HEK293 (cell line): ENCODE data around the gene YWHAQ.
A peak's percentile ranks its signal among the peaks of the same experiment; 100 is the strongest.
"Not testable (repeated sequence)": the region's sequence is repeated elsewhere in the genome, so short reads cannot be mapped to it uniquely, and the experiment has no call there.

Experiments
- CTCF ChIA-PET: fragments of 350-600 bp; formaldehyde crosslinking; extraction: SDS; loops from one replicate; lab custom pipeline; 2021; ENCODE audit warnings: antibody characterized with exemption; lab: Yijun Ruan, JAX
- POLR2A ChIA-PET: fragments of 300-600 bp; formaldehyde crosslinking; extraction: SDS; loops from one replicate; lab custom pipeline; 2020; ENCODE audit warnings: antibody characterized with exemption, inconsistent platforms; lab: Yijun Ruan, JAX
- H3K27ac ChIP-seq: fragments of 200-500 bp; sonication (Bioruptor generic); 2 replicates; pipeline ENCODE4 v1.5.1; 2014; ENCODE audit warnings: low read depth, low read length, control low read depth, inconsistent platforms; ENCODE audit errors: extremely low read depth
- H3K36me3 ChIP-seq, 2 experiments: fragments of 200-500 bp in 1 of 2; sonication (Bioruptor generic) in 1 of 2; 1 replicate in 1 of 2; 2 replicates in 1 of 2; pipeline ENCODE4 v1.5.1; 2014 to 2017; ENCODE audit warnings: inconsistent platforms in 2 of 2, low read length in 2 of 2; ENCODE audit not compliant: control insufficient read depth in 2 of 2, insufficient read depth in 1 of 2
- H3K4me1 ChIP-seq: fragments of 200-500 bp; sonication (Bioruptor generic); 2 replicates; pipeline ENCODE4 v1.5.1; 2014; ENCODE audit warnings: mild to moderate bottlenecking, low read length, inconsistent platforms; ENCODE audit not compliant: control insufficient read depth, insufficient read depth
- H3K4me3 ChIP-seq: 2 replicates; pipeline ENCODE4 v1.5.1; 2011; ENCODE audit warnings: low read depth, mild to moderate bottlenecking, control low read depth, low read length, moderate library complexity
- H3K9me3 ChIP-seq: fragments of 200-500 bp; sonication (Bioruptor generic); 2 replicates; pipeline ENCODE4 v1.5.1; 2014; ENCODE audit warnings: low read depth, low read length, inconsistent platforms; ENCODE audit not compliant: control insufficient read depth, insufficient read depth
- GLI2 ChIP-seq: fragments of 450-650 bp; formaldehyde crosslinking; IDR thresholded peaks from 2 replicates; pipeline ENCODE4; 2017; ENCODE audit warnings: missing biosample characterization, missing genetic modification characterization, low read depth, borderline replicate concordance
- HOXA7 ChIP-seq: sonication (generic); formaldehyde crosslinking; IDR thresholded peaks from 2 replicates; pipeline ENCODE4 v1.8.1; 2022; ENCODE audit warnings: missing genetic modification reagents, borderline replicate concordance
- HOXD13 ChIP-seq: sonication (generic); formaldehyde crosslinking; IDR thresholded peaks from 2 replicates; pipeline ENCODE4 v1.8.0; 2022; ENCODE audit warnings: missing genetic modification reagents, borderline replicate concordance
- OSR2 ChIP-seq: fragments of 450-650 bp; formaldehyde crosslinking; IDR thresholded peaks from 2 replicates; pipeline ENCODE4 v1.5.1; 2016; ENCODE audit warnings: missing biosample characterization, missing genetic modification characterization
- OVOL3 ChIP-seq: fragments of 450-650 bp; formaldehyde crosslinking; IDR thresholded peaks from 2 replicates; pipeline ENCODE4 v1.5.1; 2016; ENCODE audit warnings: missing biosample characterization, missing genetic modification characterization
- SCRT2 ChIP-seq: fragments of 450-650 bp; formaldehyde crosslinking; IDR thresholded peaks from 2 replicates; pipeline ENCODE4 v1.5.1; 2016; ENCODE audit warnings: missing biosample characterization, missing genetic modification characterization
- TRIM28 ChIP-seq: IDR thresholded peaks from 2 replicates; pipeline ENCODE4 v1.6.1; 2011; ENCODE audit warnings: low read length, control low read depth, borderline replicate concordance
- ZEB2 ChIP-seq: fragments of 450-650 bp; formaldehyde crosslinking; IDR thresholded peaks from 2 replicates; pipeline ENCODE4 v1.5.1; 2016; ENCODE audit warnings: missing biosample characterization, missing genetic modification characterization
- ZNF10 ChIP-seq: fragments of 450-650 bp; formaldehyde crosslinking; IDR thresholded peaks from 2 replicates; pipeline ENCODE4 v1.5.1; 2017; ENCODE audit warnings: missing biosample characterization, missing genetic modification characterization
- ZNF138 ChIP-seq: fragments of 450-650 bp; formaldehyde crosslinking; IDR thresholded peaks from 2 replicates; pipeline ENCODE4 v1.5.1; 2016; ENCODE audit warnings: missing biosample characterization, missing genetic modification characterization, borderline replicate concordance
- ZNF146 ChIP-seq: fragments of 450-650 bp; formaldehyde crosslinking; IDR thresholded peaks from 2 replicates; pipeline ENCODE4 v1.5.1; 2016; ENCODE audit warnings: missing biosample characterization, missing genetic modification characterization
- ZNF174 ChIP-seq: fragments of 450-650 bp; formaldehyde crosslinking; IDR thresholded peaks from 2 replicates; pipeline ENCODE4 v1.5.0; 2017; ENCODE audit warnings: missing biosample characterization, mild to moderate bottlenecking, missing genetic modification characterization
- ZNF211 ChIP-seq: fragments of 450-650 bp; formaldehyde crosslinking; IDR thresholded peaks from 2 replicates; pipeline ENCODE4 v1.5.1; 2016; ENCODE audit warnings: low read depth, missing biosample characterization, missing genetic modification characterization
- ZNF24 ChIP-seq: fragments of 450-650 bp; formaldehyde crosslinking; IDR thresholded peaks from 2 replicates; pipeline ENCODE4 v1.5.1; 2016; ENCODE audit warnings: missing biosample characterization, missing genetic modification characterization
- ZNF280D ChIP-seq: fragments of 450-650 bp; formaldehyde crosslinking; IDR thresholded peaks from 2 replicates; pipeline ENCODE4 v1.5.1; 2016; ENCODE audit warnings: missing biosample characterization, missing genetic modification characterization
- ZNF433 ChIP-seq: fragments of 450-650 bp; formaldehyde crosslinking; IDR thresholded peaks from 2 replicates; pipeline ENCODE4 v1.5.1; 2016; ENCODE audit warnings: missing biosample characterization, missing genetic modification characterization, low read depth
- ZNF580 ChIP-seq: fragments of 450-650 bp; formaldehyde crosslinking; IDR thresholded peaks from 2 replicates; pipeline ENCODE4 v1.5.1; 2016; ENCODE audit warnings: missing biosample characterization, missing genetic modification characterization
- ZNF654 ChIP-seq: fragments of 450-650 bp; formaldehyde crosslinking; IDR thresholded peaks from 2 replicates; pipeline ENCODE4 v1.5.1; 2016; ENCODE audit warnings: low read depth, missing biosample characterization, missing genetic modification characterization
- ZNF768 ChIP-seq: fragments of 450-650 bp; formaldehyde crosslinking; IDR thresholded peaks from 2 replicates; pipeline ENCODE4 v1.5.1; 2018; ENCODE audit warnings: missing biosample characterization, mild to moderate bottlenecking, missing genetic modification characterization
- ZSCAN16 ChIP-seq: fragments of 450-650 bp; formaldehyde crosslinking; IDR thresholded peaks from 2 replicates; pipeline ENCODE4 v1.5.1; 2016; ENCODE audit warnings: missing biosample characterization, missing genetic modification characterization
- ZSCAN23 ChIP-seq: fragments of 450-650 bp; formaldehyde crosslinking; IDR thresholded peaks from 2 replicates; pipeline ENCODE4 v1.5.1; 2016; ENCODE audit warnings: missing biosample characterization, missing genetic modification characterization

Gene YWHAQ

GRCh38 chr2:9623151-9623550, 7.6 kb downstream of the YWHAQ start (continued):
- no peak for TF ChIP-seq ZEB2 (tag by site-specific recombination)
- no peak for TF ChIP-seq OSR2 (tag by site-specific recombination)
- TF ChIP-seq ZSCAN23, result no peak
- no peak for TF ChIP-seq HOXD13 (CRISPR knock-in tag)
- TF ChIP-seq ZNF654 (tag by site-specific recombination), result no peak
- no peak for TF ChIP-seq HOXA7 (CRISPR knock-in tag)
- no peak for TF ChIP-seq ZNF10 (tag by site-specific recombination)
- no peak for TF ChIP-seq ZNF433

- H3K4me3 ChIP-seq, CTCF ChIA-PET, H3K9me3 ChIP-seq, H3K4me1 ChIP-seq, H3K27ac ChIP-seq: not testable (repeated sequence)
- POLR2A ChIA-PET, result interaction anchor here (2.8 kb wide), 1 partner anchor 8 kb away, joined by 22 read pairs; the partner anchor contains the start of gene YWHAQ
- peaks cover 23 to 59% of the 10 kb centered on the region in 2 experiments; a peak in 2 of 3 replicates for H3K36me3 ChIP-seq
- TF ChIP-seq ZNF146 (tag by site-specific recombination) (peak; percentile 95), ZNF280D (0 out of 2 replicates have a peak, but pooled peaks have one; percentile 10), ZNF580 (tag by site-specific recombination) (0 out of 2 replicates have a peak, but pooled peaks have one; percentile 9)
These were observed 9.1 kb downstream of the YWHAQ start for GRCh38 chr2:9621655-9622054.

GRCh38 chr2:9618410-9618809, 12.4 kb downstream of the YWHAQ start:
- H3K4me1 ChIP-seq, result peaks cover 19% of the 10 kb centered on the region
- peaks cover 16 to 35% of the 10 kb centered on the region in 2 experiments; a peak in 2 of 3 replicates for H3K36me3 ChIP-seq
- H3K27ac ChIP-seq, result no peak overlapping the region
- H3K4me3 ChIP-seq, result no peak overlapping the region
- no peak for TF ChIP-seq OVOL3 (tag by site-specific recombination)
- TF ChIP-seq ZNF24 (tag by site-specific recombination), result no peak
- no peak for TF ChIP-seq ZSCAN16 (tag by site-specific recombination)
- no peak for TF ChIP-seq ZNF211 (tag by site-specific recombination)
- TF ChIP-seq ZNF146 (tag by site-specific recombination), result no peak
- no peak for TF ChIP-seq TRIM28
- no peak for TF ChIP-seq SCRT2 (tag by site-specific recombination)
- no peak for TF ChIP-seq GLI2 (tag by site-specific recombination)
- no peak for TF ChIP-seq ZNF768 (tag by site-specific recombination)
- TF ChIP-seq ZNF174 (tag by site-specific recombination), result no peak
- no peak for TF ChIP-seq ZNF138 (tag by site-specific recombination)
- CTCF ChIA-PET, result interaction anchor here (1.7 kb wide), 1 partner anchor 10 kb away, joined by 4 read pairs; no protein-coding TSS in a partner anchor
- H3K9me3 ChIP-seq, result no peaks in the 10 kb centered on the region
- POLR2A ChIA-PET, result interaction anchor here (1.2 kb wide), 1 partner anchor 12 kb away, joined by 4 read pairs; no protein-coding TSS in a partner anchor
